Fibroblast of lung (primary cell): ENCODE data around the gene TMEM222. TPM values are rescaled to one million over a fixed set of nuclear protein-coding genes. Genes with fewer than 3 reads are reported as not detected.

Experiments used
- DNase-seq, 2 donors: peaks; one replicate each; pipeline versions ENCODE4 v3.0.0 to v3.0.0-alpha.2; 2010; ENCODE audit warnings: low read depth in 2 of 2
- H2AFZ ChIP-seq: 2 replicates; pipeline ENCODE4 v1.5.1; 2012; ENCODE audit warnings: low read length, control low read depth, inconsistent platforms
- H3K27ac ChIP-seq: 2 replicates; pipeline ENCODE4 v1.5.1; 2011; ENCODE audit warnings: low read length, control low read depth; ENCODE audit not compliant: insufficient read depth
- H3K27me3 ChIP-seq: 2 replicates; pipeline ENCODE4 v1.5.1; 2011; ENCODE audit warnings: mild to moderate bottlenecking, low read length; ENCODE audit not compliant: control insufficient read depth, insufficient read depth
- H3K36me3 ChIP-seq: 2 replicates; pipeline ENCODE4 v1.5.1; 2011; ENCODE audit warnings: low read length; ENCODE audit not compliant: control insufficient read depth, insufficient read depth
- H3K4me1 ChIP-seq: 2 replicates; pipeline ENCODE4 v1.5.1; 2011; ENCODE audit warnings: low read length; ENCODE audit not compliant: control insufficient read depth, insufficient read depth; ENCODE audit errors: extremely low read depth
- H3K4me2 ChIP-seq: 2 replicates; pipeline ENCODE4 v1.5.1; 2011; ENCODE audit warnings: low read length, control low read depth; ENCODE audit not compliant: insufficient read depth; ENCODE audit errors: extremely low read depth
- H3K4me3 ChIP-seq, 4 experiments: fragments of 200-600 bp in 1 of 4; sonication (generic) in 1 of 4; replicated peaks in 1 of 4; 2 replicates each; pipeline ENCODE4 v1.5.1; 2011 to 2016; ENCODE audit warnings: low read length in 4 of 4, low read depth in 3 of 4, mild to moderate bottlenecking in 3 of 4, control low read depth in 2 of 4, inconsistent platforms in 1 of 4, mixed read lengths in 1 of 4; ENCODE audit not compliant: insufficient read depth in 1 of 4; ENCODE audit errors: control extremely low read depth in 1 of 4
- H3K79me2 ChIP-seq: 2 replicates; pipeline ENCODE4 v1.5.1; 2012; ENCODE audit warnings: mild to moderate bottlenecking, low read length, inconsistent platforms; ENCODE audit not compliant: control insufficient read depth, insufficient read depth
- H3K9ac ChIP-seq: 2 replicates; pipeline ENCODE4 v1.5.1; 2011; ENCODE audit warnings: mild to moderate bottlenecking, low read length, control low read depth; ENCODE audit not compliant: insufficient read depth
- H3K9me3 ChIP-seq: 2 replicates; pipeline ENCODE4 v1.5.1; 2012; ENCODE audit warnings: low read depth, low read length; ENCODE audit not compliant: control insufficient read depth, insufficient read depth
- H4K20me1 ChIP-seq: 2 replicates; pipeline ENCODE4 v1.5.1; 2011; ENCODE audit warnings: low read length; ENCODE audit not compliant: control insufficient read depth, insufficient read depth; ENCODE audit errors: extremely low read depth
- EZH2 ChIP-seq: IDR thresholded peaks from 2 replicates; pipeline ENCODE4 v1.5.1; 2012; ENCODE audit warnings: low read length, control low read depth, mild to moderate bottlenecking; ENCODE audit errors: missing control alignments
- polyA plus RNA-seq, 2 donors: library from polyadenylated mRNA; depleted of rRNA in 1 of 2; stranded (reverse) in 1 of 2; unstranded in 1 of 2; fragments of >200 nt; gene quantifications; 2 replicates each; pipeline ENCODE4 v1.2.1, GENCODE V29; 2011 to 2012; ENCODE audit warnings: missing spikeins in 1 of 2
- total RNA-seq: library from RNA; depleted of rRNA; stranded (reverse); fragments of >200 nt; gene quantifications from 2 replicates; pipeline ENCODE4 v1.2.1, GENCODE V29; 2014
- TF ChIP-seq, protein P1 (sequence below), 2 donors: IDR thresholded peaks in 1 of 2; conservative IDR thresholded peaks in 1 of 2; 1 replicate in 1 of 2; 2 replicates in 1 of 2; pipeline ENCODE4 v1.5.1; 2011 to 2012; ENCODE audit warnings: low read length in 2 of 2, control low read depth in 1 of 2, inconsistent platforms in 1 of 2, low read depth in 1 of 2, mild to moderate bottlenecking in 1 of 2

The TMEM222 gene
- total and polyA plus RNA-seq, 2 donors (not counting 1 experiment from before 2014, with no cell fraction given), result 21.6 to 37.1 TPM

DNA sequence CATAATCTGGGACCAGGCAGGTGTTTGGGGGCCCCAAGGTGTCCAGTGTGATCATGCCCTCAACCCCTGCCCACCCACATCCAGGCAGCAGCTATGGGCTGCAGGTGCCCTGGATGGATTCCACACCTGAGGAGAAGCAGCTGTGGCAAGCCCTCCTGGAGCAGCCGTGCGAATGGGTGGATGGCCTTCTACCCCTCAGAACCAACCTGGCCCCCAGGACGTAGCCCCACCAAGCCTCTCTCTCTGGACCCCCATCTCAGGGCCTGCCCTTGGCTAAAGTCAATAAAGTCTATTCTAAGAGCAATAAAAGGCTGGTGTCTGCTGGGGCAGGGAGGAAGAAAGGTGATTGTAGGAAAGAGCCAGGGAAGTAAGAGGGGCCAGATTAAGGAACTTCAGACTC is 31.7 kb downstream of the TMEM222 start:
- no peak for DNase-seq
- Histone ChIP-seq H3K36me3 (peaks cover 22% of the 10 kb centered on the region), H3K9me3 (no peaks in the 10 kb centered on the region), H3K27me3 (no peaks in the 10 kb centered on the region), H3K9ac (no peak overlapping the region), H3K4me2 (no peak overlapping the region), H3K4me3 (no peak overlapping the region), H3K4me1 (no peaks in the 10 kb centered on the region), H2AFZ (no peak overlapping the region), H3K79me2 (no peaks in the 10 kb centered on the region), H3K27ac (no peak overlapping the region), H4K20me1 (no peaks in the 10 kb centered on the region)
- TF ChIP-seq, protein P1, sequence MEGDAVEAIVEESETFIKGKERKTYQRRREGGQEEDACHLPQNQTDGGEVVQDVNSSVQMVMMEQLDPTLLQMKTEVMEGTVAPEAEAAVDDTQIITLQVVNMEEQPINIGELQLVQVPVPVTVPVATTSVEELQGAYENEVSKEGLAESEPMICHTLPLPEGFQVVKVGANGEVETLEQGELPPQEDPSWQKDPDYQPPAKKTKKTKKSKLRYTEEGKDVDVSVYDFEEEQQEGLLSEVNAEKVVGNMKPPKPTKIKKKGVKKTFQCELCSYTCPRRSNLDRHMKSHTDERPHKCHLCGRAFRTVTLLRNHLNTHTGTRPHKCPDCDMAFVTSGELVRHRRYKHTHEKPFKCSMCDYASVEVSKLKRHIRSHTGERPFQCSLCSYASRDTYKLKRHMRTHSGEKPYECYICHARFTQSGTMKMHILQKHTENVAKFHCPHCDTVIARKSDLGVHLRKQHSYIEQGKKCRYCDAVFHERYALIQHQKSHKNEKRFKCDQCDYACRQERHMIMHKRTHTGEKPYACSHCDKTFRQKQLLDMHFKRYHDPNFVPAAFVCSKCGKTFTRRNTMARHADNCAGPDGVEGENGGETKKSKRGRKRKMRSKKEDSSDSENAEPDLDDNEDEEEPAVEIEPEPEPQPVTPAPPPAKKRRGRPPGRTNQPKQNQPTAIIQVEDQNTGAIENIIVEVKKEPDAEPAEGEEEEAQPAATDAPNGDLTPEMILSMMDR (conservative IDR thresholded peaks at IDR 0.05 in 1 of 2, IDR thresholded peaks at IDR 0.05 in 1 of 2; ENCODE audit: low read depth in 1 of 2, low read length in 2 of 2), result no peak
- TF ChIP-seq EZH2, result no peak

DNA sequence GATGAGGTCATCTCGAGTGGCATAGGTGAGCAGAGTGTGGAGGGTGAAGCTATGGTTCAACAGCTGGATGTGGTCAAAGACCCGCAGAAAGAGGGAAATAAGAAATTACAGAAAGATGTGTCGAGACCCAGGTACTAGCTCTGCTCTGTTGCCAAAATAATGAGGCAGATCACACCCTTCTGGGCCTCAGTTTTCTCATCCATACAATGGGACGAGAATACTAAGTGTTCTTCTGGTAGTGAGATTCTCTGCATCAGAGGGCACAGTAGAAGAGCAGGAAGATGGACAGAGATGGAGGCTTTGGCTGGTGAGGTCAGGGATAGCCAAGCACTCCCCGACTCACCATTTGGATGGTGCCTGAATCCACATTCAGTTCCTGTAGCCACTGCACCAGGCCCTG is 33.7 kb downstream of the TMEM222 start:
- Histone ChIP-seq H3K27ac (no peak overlapping the region), H3K9ac (no peak overlapping the region), H4K20me1 (no peaks in the 10 kb centered on the region), H3K9me3 (no peaks in the 10 kb centered on the region), H3K36me3 (peaks cover 27% of the 10 kb centered on the region), H3K27me3 (no peaks in the 10 kb centered on the region), H3K4me3 (no peak overlapping the region), H3K4me2 (no peak overlapping the region), H2AFZ (no peak overlapping the region), H3K4me1 (no peaks in the 10 kb centered on the region), H3K79me2 (no peaks in the 10 kb centered on the region)
- no peak for DNase-seq
- no peak for TF ChIP-seq EZH2
- TF ChIP-seq, protein P1 (conservative IDR thresholded peaks at IDR 0.05 in 1 of 2, IDR thresholded peaks at IDR 0.05 in 1 of 2; ENCODE audit: low read depth in 1 of 2, low read length in 2 of 2), result no peak

DNA sequence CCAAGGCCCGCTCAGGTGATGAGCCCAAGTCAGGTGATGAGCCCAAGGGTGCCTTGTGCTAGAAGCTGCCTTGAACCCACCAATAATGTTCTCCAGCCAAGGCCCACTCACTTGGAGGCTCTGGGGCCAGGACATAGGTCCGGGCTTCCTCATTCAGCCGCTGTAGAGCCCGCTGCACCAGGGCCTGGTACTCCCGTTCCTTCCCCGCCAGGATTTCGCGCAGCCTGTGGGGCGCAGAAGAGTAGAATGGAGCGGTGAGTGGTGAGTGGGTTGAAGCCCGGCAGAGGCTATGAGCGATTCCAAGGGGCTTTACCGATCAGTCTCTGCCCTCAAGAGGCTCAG is 34.3 kb downstream of the TMEM222 start:
- H3K4me2 ChIP-seq, result no peak overlapping the region
- no peaks in the 10 kb centered on the region for H3K27me3 ChIP-seq
- H2AFZ ChIP-seq, result no peak overlapping the region
- H3K36me3 ChIP-seq, result peaks cover 29% of the 10 kb centered on the region
- H3K9me3 ChIP-seq, result no peaks in the 10 kb centered on the region
- no peaks in the 10 kb centered on the region for H3K4me1 ChIP-seq
- TF ChIP-seq, protein P1 (conservative IDR thresholded peaks at IDR 0.05 in 1 of 2, IDR thresholded peaks at IDR 0.05 in 1 of 2; ENCODE audit: low read depth in 1 of 2, low read length in 2 of 2), result no peak
- no peak for TF ChIP-seq EZH2
- no peak overlapping the region for H3K4me3 ChIP-seq
- no peak overlapping the region for H3K9ac ChIP-seq
- H4K20me1 ChIP-seq, result no peaks in the 10 kb centered on the region
- no peak for DNase-seq
- H3K27ac ChIP-seq, result no peak overlapping the region
- no peaks in the 10 kb centered on the region for H3K79me2 ChIP-seq
